Measurements from ENCODE around the gene CHST3. TPM values are rescaled to one million over a fixed set of nuclear protein-coding genes. Genes with fewer than 3 reads are reported as not detected.

Gene CHST3
- total RNA-seq, 1 experiment from 2014 or later: 44.6 TPM

- no peak for DNase-seq (ENCODE audit: low read depth, low spot score)
- ChIA-PET POLR2A (no interaction called here), CTCF (interaction anchor here (0.6 to 0.9 kb wide), 3 partner anchors 25 to 86 kb away, joined by 3 to 4 read pairs (median 3); no protein-coding TSS in a partner anchor)
- in situ Hi-C loops (cut with HindIII; ENCODE audit: low pct_unique_long_range_greater_than_20kb, low sequenced_read_pairs) (no loop called here), intact Hi-C loops (cut with micrococcal nuclease; ENCODE audit: unreplicated experiment) (no loop called here)
- Histone ChIP-seq H3K9me3 (ENCODE audit: control insufficient read depth, insufficient read depth, low read depth, low read length) (no peaks in the 10 kb centered on the region), H3K4me1 (ENCODE audit: control insufficient read depth, insufficient read depth, low read length) (peaks cover 55% of the 10 kb centered on the region), H3K36me3 (ENCODE audit: control insufficient read depth, insufficient read depth, low read length) (no peaks in the 10 kb centered on the region), H3K27ac (ENCODE audit: low read length) (no peak overlapping the region), H3K4me3 (ENCODE audit: low read depth in 2 of 2, low read length in 2 of 2) (no peak overlapping the region), H3K27me3 (ENCODE audit: control insufficient read depth, insufficient read depth, low read length) (no peaks in the 10 kb centered on the region)
- TF ChIP-seq CTCF (IDR thresholded peaks at IDR 0.05) (no peak), SIN3A (IDR thresholded peaks at IDR 0.05; ENCODE audit: borderline replicate concordance, insufficient read depth, low read depth, low read length) (no peak)
- no TSS peak for BruUV-seq (replicated peaks)
- ATAC-seq: no peak
These were observed 18.3 kb downstream of the CHST3 start for GRCh38 chr10:71982269-71983178.

- ChIA-PET CTCF (no interaction called here), POLR2A (interaction anchor here (1.0 kb wide), 1 partner anchor 13 kb away, joined by 3 read pairs; no protein-coding TSS in a partner anchor)
- no peaks in the 10 kb centered on the region for H3K36me3 ChIP-seq (ENCODE audit: control insufficient read depth, insufficient read depth, low read length)
- no peak for TF ChIP-seq SIN3A (IDR thresholded peaks at IDR 0.05; ENCODE audit: borderline replicate concordance, insufficient read depth, low read depth, low read length)
- no peak for TF ChIP-seq CTCF (IDR thresholded peaks at IDR 0.05)
- no peak for TF ChIP-seq REST (IDR thresholded peaks at IDR 0.05; ENCODE audit: insufficient read depth in 1 of 2, low read depth in 2 of 2, low read length in 1 of 2)
- no peak for TF ChIP-seq POLR2AphosphoS5 (IDR thresholded peaks at IDR 0.05; ENCODE audit: low read depth, low read length)
- TF ChIP-seq TCF7L2 (IDR thresholded peaks at IDR 0.05; ENCODE audit: low read depth, low read length): no peak
- H3K4me3 ChIP-seq (ENCODE audit: low read depth in 2 of 2, low read length in 2 of 2): no peak overlapping the region
- BruUV-seq (replicated peaks): no TSS peak
- no peak for DNase-seq (ENCODE audit: low read depth, low spot score)
- in situ Hi-C loops (cut with HindIII; ENCODE audit: low pct_unique_long_range_greater_than_20kb, low sequenced_read_pairs): no loop called here
- H3K27ac ChIP-seq (ENCODE audit: low read length): no peak overlapping the region
- peaks cover 40% of the 10 kb centered on the region for H3K4me1 ChIP-seq (ENCODE audit: control insufficient read depth, insufficient read depth, low read length)
- intact Hi-C loops (cut with micrococcal nuclease; ENCODE audit: unreplicated experiment): no loop called here
- no peak; the same call in 1 of the 2 replicates for ATAC-seq
- no peaks in the 10 kb centered on the region for H3K27me3 ChIP-seq (ENCODE audit: control insufficient read depth, insufficient read depth, low read length)
- no peaks in the 10 kb centered on the region for H3K9me3 ChIP-seq (ENCODE audit: control insufficient read depth, insufficient read depth, low read depth, low read length)
These were observed 20.1 kb downstream of the CHST3 start for GRCh38 chr10:71984126-71984808.

Data from Panc1 (cell line).